ENCODE results near the gene KCTD21. TPM values are rescaled to one million over a fixed set of nuclear protein-coding genes. Genes with fewer than 3 reads are reported as not detected.

Gene KCTD21
- total and polyA plus RNA-seq, 2 of the 4 experiments (the other 2 are of a cell fraction), result 12.2 to 12.5 TPM

DNA sequence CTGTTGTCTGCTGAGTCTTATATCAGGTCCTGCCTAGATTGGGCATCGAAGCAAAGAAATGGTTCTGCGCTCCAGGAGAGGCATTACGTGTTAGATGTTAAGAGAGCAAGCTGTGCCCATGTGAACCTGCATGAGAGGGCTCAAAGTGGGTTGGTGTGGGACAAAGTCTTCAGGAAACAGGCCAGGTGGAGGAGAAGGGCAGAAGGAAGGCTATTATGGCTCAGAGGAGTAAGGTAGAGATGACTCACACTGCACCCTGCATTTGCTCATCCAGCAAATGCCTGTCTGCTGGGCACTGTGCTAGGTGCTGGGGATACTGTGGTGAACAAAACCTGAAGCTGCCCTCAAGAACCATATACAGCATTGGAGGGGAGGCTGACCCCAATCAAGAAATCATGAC, 6.1 kb upstream of the KCTD21 start:
- peaks cover 47% of the 10 kb centered on the region for H4K20me1 ChIP-seq (ENCODE audit: insufficient read depth, low read length)
- no peak overlapping the region for H2BK5ac ChIP-seq (ENCODE audit: low read depth, low read length, poor library complexity, severe bottlenecking)
- H2BK20ac ChIP-seq (ENCODE audit: low read depth, low read length), result no peak overlapping the region
- in situ Hi-C loops (cut with MboI; ENCODE audit: low sequenced_read_pairs) (no loop called here), intact Hi-C loops (cut with micrococcal nuclease) (no loop called here), dilution Hi-C loops (cut with HindIII; ENCODE audit: low sequenced_read_pairs, unreplicated experiment) (no loop called here)
- H2AK9ac ChIP-seq (replicated peaks; ENCODE audit: low read depth, low read length, poor library complexity), result no peak overlapping the region
- no peak overlapping the region for H3K4me2 ChIP-seq (ENCODE audit: low read depth, low read length)
- no peak overlapping the region for H4K91ac ChIP-seq (ENCODE audit: insufficient read depth, low read depth, low read length)
- H3K4ac ChIP-seq (ENCODE audit: low read depth, low read length), result no peak overlapping the region
- no peaks in the 10 kb centered on the region for H3K9me3 ChIP-seq (ENCODE audit: control insufficient read depth, insufficient read depth, low read length)
- no peak overlapping the region for H2AK5ac ChIP-seq (ENCODE audit: low read depth, low read length)
- H3K23ac ChIP-seq (ENCODE audit: low read depth, low read length), result no peak overlapping the region
- ChIA-PET CTCF (no interaction called here), POLR2A (ENCODE audit: unreplicated experiment) (no interaction called here)
- H2BK15ac ChIP-seq (ENCODE audit: low read depth, low read length), result no peak overlapping the region
- ATAC-seq (ENCODE audit: low read depth) (no peak), DNase-seq (no peak)
- no peak overlapping the region for H3K14ac ChIP-seq (replicated peaks; ENCODE audit: low read depth, low read length)
- peaks cover 41 to 86% of the 10 kb centered on the region in 2 experiments for H3K79me1 ChIP-seq (ENCODE audit: low read depth in 1 of 2, low read length in 2 of 2)
- H3K9ac ChIP-seq (ENCODE audit: low read depth, low read length), result no peak overlapping the region
- no peaks in the 10 kb centered on the region for H3K27me3 ChIP-seq (ENCODE audit: control insufficient read depth, insufficient read depth, low read length)
- H3K4me3 ChIP-seq (ENCODE audit: insufficient read depth, low read depth, low read length), result no peak overlapping the region
- TF ChIP-seq POLR2A (IDR thresholded peaks at IDR 0.05; ENCODE audit: low read depth, low read length), result no peak
- TF ChIP-seq MXI1 (IDR thresholded peaks at IDR 0.05; ENCODE audit: borderline replicate concordance, low read depth, low read length), result no peak
- no peak for TF ChIP-seq MAFK (IDR thresholded peaks at IDR 0.05; ENCODE audit: low read depth, low read length)
- TF ChIP-seq RCOR1 (IDR thresholded peaks at IDR 0.05; ENCODE audit: insufficient replicate concordance, low read length), result no peak
- TF ChIP-seq CEBPB (IDR thresholded peaks at IDR 0.05; ENCODE audit: low read depth, low read length), result no peak
- TF ChIP-seq ELK1 (IDR thresholded peaks at IDR 0.05; ENCODE audit: borderline replicate concordance, low read depth, low read length), result no peak
- no peak for TF ChIP-seq FOS (IDR thresholded peaks at IDR 0.05; ENCODE audit: low read depth, low read length)
- TF ChIP-seq SMC3 (IDR thresholded peaks at IDR 0.05; ENCODE audit: low read depth, low read length), result no peak
- TF ChIP-seq NFE2L2 (IDR thresholded peaks at IDR 0.05; ENCODE audit: low read depth, low read length), result no peak
- no peak for TF ChIP-seq RAD21 (IDR thresholded peaks at IDR 0.05; ENCODE audit: low read length)
- TF ChIP-seq CHD1 (IDR thresholded peaks at IDR 0.05; ENCODE audit: low read depth, low read length), result no peak
- no peak for TF ChIP-seq USF2 (IDR thresholded peaks at IDR 0.05; ENCODE audit: low read depth, low read length)
- TF ChIP-seq RFX5 (IDR thresholded peaks at IDR 0.05; ENCODE audit: low read depth, low read length), result no peak
- TF ChIP-seq, protein P1, sequence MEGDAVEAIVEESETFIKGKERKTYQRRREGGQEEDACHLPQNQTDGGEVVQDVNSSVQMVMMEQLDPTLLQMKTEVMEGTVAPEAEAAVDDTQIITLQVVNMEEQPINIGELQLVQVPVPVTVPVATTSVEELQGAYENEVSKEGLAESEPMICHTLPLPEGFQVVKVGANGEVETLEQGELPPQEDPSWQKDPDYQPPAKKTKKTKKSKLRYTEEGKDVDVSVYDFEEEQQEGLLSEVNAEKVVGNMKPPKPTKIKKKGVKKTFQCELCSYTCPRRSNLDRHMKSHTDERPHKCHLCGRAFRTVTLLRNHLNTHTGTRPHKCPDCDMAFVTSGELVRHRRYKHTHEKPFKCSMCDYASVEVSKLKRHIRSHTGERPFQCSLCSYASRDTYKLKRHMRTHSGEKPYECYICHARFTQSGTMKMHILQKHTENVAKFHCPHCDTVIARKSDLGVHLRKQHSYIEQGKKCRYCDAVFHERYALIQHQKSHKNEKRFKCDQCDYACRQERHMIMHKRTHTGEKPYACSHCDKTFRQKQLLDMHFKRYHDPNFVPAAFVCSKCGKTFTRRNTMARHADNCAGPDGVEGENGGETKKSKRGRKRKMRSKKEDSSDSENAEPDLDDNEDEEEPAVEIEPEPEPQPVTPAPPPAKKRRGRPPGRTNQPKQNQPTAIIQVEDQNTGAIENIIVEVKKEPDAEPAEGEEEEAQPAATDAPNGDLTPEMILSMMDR (conservative IDR thresholded peaks at IDR 0.05; ENCODE audit: low read depth, low read length), result no peak
- no peak overlapping the region for H2BK120ac ChIP-seq (ENCODE audit: low read depth, low read length)
- H3K27ac ChIP-seq (ENCODE audit: insufficient read depth, low read length), result no peak overlapping the region
- H2AFZ ChIP-seq (replicated peaks; ENCODE audit: low read length, poor library complexity), result no peak overlapping the region
- H3K36me3 ChIP-seq (ENCODE audit: control insufficient read depth, insufficient read depth, low read length), result peaks cover 16% of the 10 kb centered on the region; the same call in 1 of the 2 replicates
- H4K5ac ChIP-seq (ENCODE audit: low read depth, low read length), result no peak overlapping the region
- BruUV-seq (replicated peaks), result no TSS peak
- H3K18ac ChIP-seq (ENCODE audit: low read depth, low read length), result no peak overlapping the region
- peaks cover 7% of the 10 kb centered on the region for H3K4me1 ChIP-seq (ENCODE audit: control insufficient read depth, insufficient read depth, low read length)
- no peak overlapping the region for H4K8ac ChIP-seq (ENCODE audit: low read depth in 2 of 2, low read length in 2 of 2)
- H3K9me1 ChIP-seq (ENCODE audit: insufficient read depth, low read length), result peaks cover 15% of the 10 kb centered on the region
- H3K56ac ChIP-seq (ENCODE audit: extremely low read depth, insufficient read depth, low read length), result no peak overlapping the region
- 96% methylated on average over 3 of the region's 3 CpGs; no CpG with 5 or more reads in 1 of the 2 experiments for WGBS, 2 experiments (ENCODE audit: extremely low coverage in 2 of 2, insufficient read length in 1 of 2)
